HCT116 (cell line): ENCODE data around the gene KLHL10.
"Not testable (repeated sequence)": the region's sequence is repeated elsewhere in the genome, so short reads cannot be mapped to it uniquely, and the experiment has no call there.

Source experiments
- CEBPB ChIP-seq: IDR thresholded peaks from 2 replicates; pipeline ENCODE4 v1.6.1; 2012; ENCODE audit warnings: low read depth
- CTCF ChIP-seq, 3 experiments: fragments of 200-600 bp in 1 of 3; sonication (generic) in 1 of 3; IDR thresholded peaks in 2 of 3; conservative IDR thresholded peaks in 1 of 3; 2 replicates each; pipeline ENCODE4 v1.5.1; 2012 to 2017; ENCODE audit warnings: low read depth in 2 of 3, low read length in 2 of 3, antibody characterized with exemption in 1 of 3, borderline replicate concordance in 1 of 3, control low read depth in 1 of 3, mild to moderate bottlenecking in 1 of 3, mixed read lengths in 1 of 3, mixed run types in 1 of 3, moderate library complexity in 1 of 3; ENCODE audit not compliant: insufficient read depth in 1 of 3
- JUND ChIP-seq: IDR thresholded peaks from 2 replicates; pipeline ENCODE4 v1.6.1; 2012

GRCh38 chr17:41874293-41874670 is 36.7 kb downstream of the KLHL10 start:
- TF ChIP-seq CTCF (IDR thresholded peaks at IDR 0.05 in 2 of 3, conservative IDR thresholded peaks at IDR 0.05 in 1 of 3; ENCODE audit: borderline replicate concordance in 1 of 3, insufficient read depth in 1 of 3, low read depth in 2 of 3, low read length in 2 of 3); JUND; CEBPB: not testable (repeated sequence)
